Occipital lobe (tissue), 2 donors: ENCODE data around the gene MLC1. TPM values are rescaled to one million over a fixed set of nuclear protein-coding genes. Genes with fewer than 3 reads are reported as not detected.

Experiments
- DNase-seq: peaks from one replicate; lab custom pipeline; 2025; lab: John Stamatoyannopoulos, UW
- total RNA-seq: library from RNA; depleted of rRNA; stranded (reverse); fragments of >200 nt; gene quantifications from one replicate; pipeline ENCODE4 v1.2.3, GENCODE V29; 2014

Gene MLC1
- total RNA-seq, 1 donor from 2014 or later, result 32.6 TPM

GRCh38 chr22:50016988-50017700, 68.1 kb downstream of the MLC1 start:
- DNase-seq, result no peak

DNA sequence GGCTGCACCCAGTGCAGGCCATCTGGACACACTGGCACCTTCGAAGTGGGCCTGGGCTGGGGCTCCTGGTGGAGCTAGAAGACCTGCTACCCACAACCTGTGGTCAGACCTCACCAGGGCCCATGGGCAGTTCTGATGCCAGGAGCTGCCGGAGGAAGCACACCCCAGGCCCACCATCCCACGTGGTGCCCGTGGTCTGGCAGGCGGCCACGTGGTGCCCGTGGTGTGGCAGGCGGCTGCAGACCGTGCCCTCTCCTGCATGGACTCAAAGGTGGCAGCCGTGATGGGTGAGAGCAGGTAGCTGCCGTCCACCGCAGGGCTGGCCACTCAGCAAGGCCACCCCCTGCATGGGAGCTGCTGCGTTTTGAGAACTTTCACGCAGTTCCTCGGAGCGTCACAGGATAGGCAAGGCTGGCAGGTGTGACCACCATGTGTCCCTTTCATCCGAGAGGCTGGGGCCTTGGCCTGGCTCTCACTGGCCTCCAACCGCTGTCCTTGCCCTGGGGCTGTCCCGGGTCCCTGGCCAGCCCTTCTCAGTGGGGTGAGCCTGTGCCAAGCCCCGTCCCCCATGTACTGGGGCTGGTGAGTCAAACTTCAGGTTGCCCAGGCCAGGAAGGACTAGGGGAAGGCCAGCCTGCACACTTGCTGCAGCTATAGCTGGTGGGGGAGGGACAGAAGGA, 68.8 kb downstream of the MLC1 start:
- DNase-seq, result no peak

GRCh38 chr22:50015451-50016307, 69.5 kb downstream of the MLC1 start:
- DNase-seq, result no peak

DNA sequence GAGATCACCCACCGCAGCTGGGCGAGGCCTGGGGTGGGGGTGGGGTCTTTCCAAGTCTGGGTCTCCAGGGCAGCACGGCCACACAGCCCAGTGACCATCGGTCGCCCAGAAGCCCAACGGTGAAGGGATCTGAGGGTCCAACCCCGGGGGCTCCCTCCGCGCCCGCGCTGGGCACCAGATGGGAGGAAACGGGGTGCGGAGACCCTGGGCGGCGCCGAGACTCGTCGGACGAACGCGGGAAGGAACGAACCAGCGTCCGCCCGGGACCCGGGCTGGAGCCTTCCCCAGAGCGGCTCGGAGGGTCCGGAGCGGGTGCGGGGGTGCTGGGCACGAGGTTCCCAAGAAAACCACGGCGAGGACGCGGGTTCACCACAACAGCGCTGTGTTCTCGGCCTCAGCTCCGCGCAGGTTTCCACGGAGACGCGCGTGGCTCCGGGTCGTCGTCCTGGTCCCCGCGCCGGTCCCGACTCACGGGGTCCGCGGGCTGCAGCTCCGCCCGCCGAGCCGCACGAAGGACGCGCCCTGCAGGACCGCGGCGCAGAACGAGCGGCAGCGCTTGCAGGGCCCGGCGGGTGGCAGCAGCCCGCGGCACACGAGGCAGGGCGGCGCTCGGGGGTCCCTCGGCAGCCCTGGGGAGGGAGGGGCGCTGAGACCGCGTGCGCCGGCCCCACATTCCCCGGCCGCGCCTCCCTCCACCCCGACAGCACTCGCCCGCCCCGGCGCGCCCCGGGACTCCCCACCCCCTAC, 70.4 kb downstream of the MLC1 start:
- no peak for DNase-seq

- no peak for DNase-seq
Measured at GRCh38 chr22:50014053-50014501, 71.1 kb downstream of the MLC1 start.

DNA sequence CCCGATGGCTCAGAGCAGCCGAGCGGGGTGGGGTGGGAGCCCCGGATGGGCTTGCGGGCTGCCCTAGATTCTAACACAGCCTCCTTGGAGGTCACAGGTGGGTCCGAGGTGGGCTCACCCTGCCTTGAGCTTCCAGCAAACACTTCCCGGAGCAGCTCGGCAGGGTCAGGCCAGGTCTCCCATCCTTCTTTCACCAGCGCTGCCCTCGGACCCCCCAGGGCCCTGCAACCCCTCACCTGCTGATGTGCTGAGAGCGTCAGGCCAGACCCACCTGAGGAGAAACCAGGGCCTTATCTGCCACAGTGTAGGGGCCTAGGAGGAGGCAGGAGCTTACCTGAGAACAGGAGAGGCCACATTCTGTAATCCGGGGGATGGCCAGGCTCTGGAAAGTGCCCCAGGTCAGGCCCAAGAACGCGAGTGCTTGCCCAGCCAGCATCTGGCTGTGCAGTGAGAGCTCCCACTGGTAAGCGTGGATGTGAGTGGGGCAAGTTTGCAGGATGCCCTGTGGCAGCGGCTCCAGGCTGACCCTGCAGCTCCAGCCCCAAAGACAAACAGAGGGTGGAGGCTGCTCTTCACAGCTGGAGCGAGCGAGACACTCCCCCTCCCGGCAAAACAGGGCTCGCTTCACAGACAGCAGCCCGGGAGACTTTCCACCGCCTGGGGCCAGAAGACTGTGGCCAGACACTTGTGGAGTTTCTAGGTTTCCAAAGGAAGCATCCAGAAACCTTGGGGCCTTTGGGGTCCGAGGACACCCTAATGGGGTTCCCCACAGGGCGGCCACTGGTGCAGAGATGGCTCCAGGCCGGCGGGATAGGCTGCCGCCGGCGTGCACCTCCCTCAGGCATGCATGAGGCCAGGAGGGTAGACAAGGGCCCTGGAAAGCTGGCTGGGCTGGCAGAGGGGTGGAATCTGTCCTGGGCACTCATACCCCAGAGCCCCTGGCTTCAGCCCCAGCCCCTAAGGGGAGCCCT, 72.7 kb downstream of the MLC1 start, which contains the start of gene IL17REL:
Gene IL17REL (minus strand): TSS at position 555 of the 971 bp plus-strand sequence. CDS start 119 bp downstream, at position 436.
- no peak for DNase-seq

DNA sequence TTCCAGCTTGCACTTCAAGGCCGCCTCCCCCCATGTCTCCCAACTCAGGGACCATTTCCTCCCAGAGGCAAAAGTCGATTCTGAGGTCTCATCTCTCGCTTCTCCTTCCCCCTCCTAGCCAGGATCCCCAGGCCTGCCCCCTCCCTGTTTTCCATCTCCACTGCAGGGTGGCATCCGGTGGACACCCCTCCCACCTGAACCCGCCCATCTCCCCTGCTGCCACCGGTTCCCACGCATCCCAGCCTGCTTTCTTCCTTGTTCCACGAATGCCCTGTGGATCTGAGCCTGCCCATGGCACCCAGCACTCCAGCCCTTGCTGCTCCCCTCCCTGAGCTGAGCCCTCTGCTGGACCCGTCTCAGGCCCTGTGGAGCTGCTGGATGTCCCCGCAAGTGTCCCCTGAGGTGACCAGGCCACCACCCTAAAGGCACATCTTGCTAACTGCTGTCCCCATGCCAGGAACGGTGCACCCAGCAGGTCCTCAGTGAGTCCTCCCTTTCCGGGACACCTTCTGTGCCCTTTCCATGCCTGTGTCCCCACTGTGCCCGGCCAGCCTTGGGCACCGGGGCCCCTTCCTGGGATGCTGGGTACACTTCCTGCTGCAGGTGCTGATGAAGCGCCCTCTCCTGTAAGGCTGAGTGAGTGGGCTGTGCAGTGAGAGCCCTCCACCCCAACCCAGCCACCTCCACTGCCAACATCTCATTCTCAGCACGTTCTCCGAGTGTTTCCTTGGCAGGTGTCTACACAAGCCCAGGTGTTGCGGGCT, 73.6 kb downstream of the MLC1 start:
- no peak for DNase-seq

DNA sequence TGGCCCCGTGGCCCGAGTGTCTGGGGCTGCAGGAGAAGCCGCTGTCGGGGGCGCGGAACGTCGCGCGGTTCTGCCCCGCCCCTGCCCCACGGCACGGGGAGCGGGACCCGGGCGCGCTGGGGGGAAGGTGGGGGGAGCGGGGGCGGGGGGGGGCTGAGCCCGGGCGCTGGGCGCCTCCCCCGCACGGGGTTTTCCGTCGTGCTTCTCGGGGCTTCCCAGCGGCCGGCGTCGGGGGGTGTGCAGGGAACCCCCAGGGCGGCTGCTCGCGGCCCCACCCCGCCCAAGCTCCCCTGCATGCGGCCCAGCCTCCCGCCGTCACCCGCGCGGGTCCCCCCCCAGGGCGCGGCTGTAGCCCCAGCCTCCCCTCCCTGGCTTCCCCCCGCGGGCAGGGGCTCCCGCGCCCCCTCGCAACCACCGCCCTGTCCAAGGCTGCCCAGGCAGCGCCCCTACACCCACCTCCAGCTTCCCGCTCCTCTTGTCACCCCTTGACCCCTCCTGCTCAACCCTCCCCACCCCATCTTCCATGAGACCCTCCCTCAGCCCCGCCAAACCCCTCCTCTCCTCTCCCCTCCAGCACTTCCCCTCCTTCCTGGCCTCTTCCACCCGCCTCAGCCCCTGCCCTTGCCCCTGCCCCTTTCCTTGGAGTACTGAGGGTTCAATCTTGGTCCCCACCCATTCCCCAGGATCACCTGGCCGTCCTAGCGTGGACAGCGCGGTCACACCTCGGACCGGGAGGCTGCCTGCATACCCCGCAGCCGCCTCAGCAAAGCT, 74.4 kb downstream of the MLC1 start:
- no peak for DNase-seq

GRCh38 chr22:50009765-50010675, 75.2 kb downstream of the MLC1 start:
- DNase-seq, result no peak

Other genes starting within 250 kb of the MLC1 start
- gene ZBED4, start 231.6 kb downstream of the MLC1 start, total RNA-seq, result 24.2 TPM
- gene ALG12, start 167.0 kb downstream of the MLC1 start, total RNA-seq, result 11.7 TPM
- gene CRELD2, start 166.8 kb downstream of the MLC1 start, total RNA-seq, result 17.5 TPM
- 13.1 TPM for gene PIM3, start 124.7 kb downstream of the MLC1 start, total RNA-seq
- not detected for gene IL17REL, start 72.7 kb downstream of the MLC1 start, total RNA-seq
- gene TTLL8, start 27.1 kb downstream of the MLC1 start, total RNA-seq, result not detected
- 0.78 TPM for gene MOV10L1, start 4.6 kb upstream of the MLC1 start, total RNA-seq
- 3.1 TPM for gene PANX2, start 85.3 kb upstream of the MLC1 start, total RNA-seq
- gene TRABD, start 100.5 kb upstream of the MLC1 start, total RNA-seq, result 3.0 TPM
- gene SELENOO, start 115.6 kb upstream of the MLC1 start, total RNA-seq, result 7.8 TPM
- gene TUBGCP6, start 159.6 kb upstream of the MLC1 start, total RNA-seq, result 34.0 TPM
- gene HDAC10, start 165.8 kb upstream of the MLC1 start, total RNA-seq, result 19.8 TPM
- 11.4 TPM for gene MAPK12, start 176.3 kb upstream of the MLC1 start, total RNA-seq
- gene MAPK11, start 185.0 kb upstream of the MLC1 start, total RNA-seq, result 21.8 TPM
- 46.0 TPM for gene PLXNB2, start 222.2 kb upstream of the MLC1 start, total RNA-seq
- gene DENND6B, start 241.6 kb upstream of the MLC1 start, total RNA-seq, result 16.5 TPM